ENCODE data around the gene BCL2. TPM values are rescaled to one million over a fixed set of nuclear protein-coding genes. Genes with fewer than 3 reads are reported as not detected.

Gene BCL2
- total and polyA plus RNA-seq, 5 donors = 2.7 to 7.7 (median 4.0) TPM

- no peak overlapping the region for H3K4me3 ChIP-seq (ENCODE audit: low read length)
- DNase-seq (no peak), ATAC-seq (no peak)
- no peaks in the 10 kb centered on the region for H3K27me3 ChIP-seq (ENCODE audit: control insufficient read depth, insufficient read depth)
- 92% methylated on average over 7 of the region's 7 CpGs for WGBS
- intact Hi-C loops (cut with DNase I) = no loop called here
- no peaks in the 10 kb centered on the region for H3K9me3 ChIP-seq (ENCODE audit: control insufficient read depth, low read length)
- H3K27ac ChIP-seq (ENCODE audit: low read length) = no peak overlapping the region
- H3K4me1 ChIP-seq (ENCODE audit: control insufficient read depth, insufficient read depth, low read length) = no peaks in the 10 kb centered on the region
Measured at GRCh38 chr18:63084219-63084618, 235.3 kb downstream of the BCL2 start.

DNA sequence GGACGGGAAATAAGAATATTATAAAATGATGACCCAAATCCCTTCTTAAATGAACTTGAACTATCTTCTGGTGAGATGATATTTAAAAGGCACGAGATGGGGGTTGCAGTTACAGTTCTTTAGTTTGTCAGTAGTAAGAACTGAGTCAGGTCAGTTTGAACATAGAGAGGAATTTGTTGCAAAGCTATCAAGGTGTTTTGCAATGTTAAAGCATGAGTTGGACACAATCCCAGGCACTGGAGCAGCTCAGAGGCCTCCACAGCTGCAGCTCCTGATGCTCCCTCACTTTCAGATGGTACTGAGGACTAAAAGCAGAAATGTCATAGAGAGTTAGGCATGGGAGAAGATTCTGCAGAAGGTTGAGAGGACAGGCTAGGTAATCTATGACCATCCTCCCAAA, 236.0 kb downstream of the BCL2 start:
- H3K4me3 ChIP-seq (ENCODE audit: low read length) = no peak overlapping the region
- H3K27me3 ChIP-seq (ENCODE audit: control insufficient read depth, insufficient read depth) = no peaks in the 10 kb centered on the region
- no peak overlapping the region for H3K27ac ChIP-seq (ENCODE audit: low read length)
- 87% methylated on average over 2 of the region's 2 CpGs for WGBS
- intact Hi-C loops (cut with DNase I) = no loop called here
- ATAC-seq (no peak), DNase-seq (no peak)
- H3K4me1 ChIP-seq (ENCODE audit: control insufficient read depth, insufficient read depth, low read length) = no peaks in the 10 kb centered on the region
- no peaks in the 10 kb centered on the region for H3K9me3 ChIP-seq (ENCODE audit: control insufficient read depth, low read length)

- Histone ChIP-seq H3K9me3 (ENCODE audit: control insufficient read depth, low read length) (no peaks in the 10 kb centered on the region), H3K4me3 (ENCODE audit: low read length) (no peak overlapping the region), H3K27me3 (ENCODE audit: control insufficient read depth, insufficient read depth) (no peaks in the 10 kb centered on the region), H3K27ac (ENCODE audit: low read length) (no peak overlapping the region), H3K4me1 (ENCODE audit: control insufficient read depth, insufficient read depth, low read length) (no peaks in the 10 kb centered on the region)
- intact Hi-C loops (cut with DNase I) = no loop called here
- 87% methylated on average over 8 of the region's 8 CpGs for WGBS
- DNase-seq (no peak), ATAC-seq (no peak)
Measured at GRCh38 chr18:63083020-63083531, 236.5 kb downstream of the BCL2 start.

DNA sequence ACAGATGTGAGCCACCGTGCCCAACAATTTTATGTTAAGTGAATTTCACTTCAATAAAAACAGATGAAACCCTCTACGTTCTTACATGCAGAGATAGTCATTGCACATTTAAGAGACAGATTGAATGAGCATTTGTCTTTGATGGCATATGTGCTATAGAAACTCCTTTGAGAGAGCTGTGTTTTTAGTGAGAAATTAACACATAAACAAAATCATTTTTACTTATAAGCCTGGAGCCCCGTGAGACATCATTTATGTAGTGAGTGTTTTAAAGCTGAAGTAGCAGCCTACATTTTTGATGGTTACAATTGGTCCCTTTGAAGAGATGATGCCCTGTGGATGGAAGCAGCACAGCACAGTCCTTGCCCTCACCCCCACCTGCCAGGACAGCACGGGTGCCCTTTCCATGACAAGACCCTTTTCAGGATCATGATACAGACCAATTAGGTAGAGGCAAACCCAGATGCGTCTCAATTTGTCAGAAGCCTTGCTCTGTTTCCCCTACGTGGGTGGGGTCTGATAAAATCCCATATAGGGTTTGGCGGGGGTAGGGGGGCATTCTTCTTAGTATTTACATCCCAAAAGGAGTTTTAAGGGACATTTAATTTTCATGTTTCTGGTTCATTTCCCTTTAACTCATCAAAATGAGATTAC, 237.1 kb downstream of the BCL2 start:
- intact Hi-C loops (cut with DNase I) = no loop called here
- no peak for ATAC-seq
- WGBS = 86% methylated on average over 7 of the region's 7 CpGs

DNA sequence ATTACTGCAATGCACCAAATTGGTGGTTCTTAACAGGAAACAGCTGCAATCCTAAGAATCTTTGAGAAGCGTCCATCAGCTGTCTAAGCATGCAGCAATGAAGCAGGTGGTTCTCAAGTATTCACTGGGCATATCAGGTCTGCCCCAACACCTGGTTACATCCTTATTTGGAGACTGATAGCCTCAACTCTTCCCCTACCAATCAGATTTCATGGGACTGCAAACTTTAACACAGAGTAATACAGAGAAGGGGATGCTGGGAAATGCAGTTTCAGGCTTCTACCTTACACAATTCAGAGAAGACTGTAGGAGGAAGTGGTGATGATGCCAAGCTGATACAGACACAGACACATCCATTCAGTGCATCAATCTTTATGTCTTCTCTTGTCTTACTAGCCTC, 240.5 kb downstream of the BCL2 start:
- no peak overlapping the region for H3K4me3 ChIP-seq (ENCODE audit: low read length)
- WGBS = 71% methylated on average over 1 of the region's 1 CpG
- intact Hi-C loops (cut with DNase I) = no loop called here
- no peaks in the 10 kb centered on the region for H3K9me3 ChIP-seq (ENCODE audit: control insufficient read depth, low read length)
- no peaks in the 10 kb centered on the region for H3K27me3 ChIP-seq (ENCODE audit: control insufficient read depth, insufficient read depth)
- H3K27ac ChIP-seq (ENCODE audit: low read length) = no peak overlapping the region
- DNase-seq (no peak), ATAC-seq (peak in 1 of 2 donors; percentile 17)
- H3K4me1 ChIP-seq (ENCODE audit: control insufficient read depth, insufficient read depth, low read length) = no peaks in the 10 kb centered on the region

More for the DNA sequence above, 237.1 kb downstream of the BCL2 start:
- H3K9me3 ChIP-seq (ENCODE audit: control insufficient read depth, low read length) = no peaks in the 10 kb centered on the region
- H3K4me3 ChIP-seq (ENCODE audit: low read length) = no peak overlapping the region
- H3K27ac ChIP-seq (ENCODE audit: low read length) = no peak overlapping the region
- DNase-seq = no peak
- H3K27me3 ChIP-seq (ENCODE audit: control insufficient read depth, insufficient read depth) = no peaks in the 10 kb centered on the region
- H3K4me1 ChIP-seq (ENCODE audit: control insufficient read depth, insufficient read depth, low read length) = no peaks in the 10 kb centered on the region

DNA sequence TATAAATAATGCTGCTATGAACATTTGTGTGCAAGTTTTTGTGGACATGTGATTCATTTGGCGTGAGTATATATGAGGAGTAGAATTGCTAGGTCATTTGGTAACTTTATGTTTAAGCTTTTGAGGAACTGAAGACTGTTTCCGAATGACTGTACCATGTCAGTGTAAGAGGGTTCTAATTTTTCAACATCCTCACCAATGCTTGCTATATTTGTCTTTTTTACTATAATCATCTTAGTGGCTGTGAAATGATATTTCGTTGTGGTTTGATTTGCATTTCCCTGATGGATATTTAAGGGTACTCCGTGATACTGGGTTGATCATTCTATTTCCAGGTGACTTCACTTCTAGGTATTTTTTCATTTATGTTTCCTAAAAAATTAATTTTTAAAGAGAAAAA, 241.1 kb downstream of the BCL2 start:
- ATAC-seq (no peak), DNase-seq (no peak)
- H3K4me3 ChIP-seq (ENCODE audit: low read length) = no peak overlapping the region
- no peaks in the 10 kb centered on the region for H3K9me3 ChIP-seq (ENCODE audit: control insufficient read depth, low read length)
- H3K27me3 ChIP-seq (ENCODE audit: control insufficient read depth, insufficient read depth) = no peaks in the 10 kb centered on the region
- H3K4me1 ChIP-seq (ENCODE audit: control insufficient read depth, insufficient read depth, low read length) = no peaks in the 10 kb centered on the region
- WGBS = 86% methylated on average over 4 of the region's 4 CpGs
- intact Hi-C loops (cut with DNase I) = no loop called here
- no peak overlapping the region for H3K27ac ChIP-seq (ENCODE audit: low read length)

DNA sequence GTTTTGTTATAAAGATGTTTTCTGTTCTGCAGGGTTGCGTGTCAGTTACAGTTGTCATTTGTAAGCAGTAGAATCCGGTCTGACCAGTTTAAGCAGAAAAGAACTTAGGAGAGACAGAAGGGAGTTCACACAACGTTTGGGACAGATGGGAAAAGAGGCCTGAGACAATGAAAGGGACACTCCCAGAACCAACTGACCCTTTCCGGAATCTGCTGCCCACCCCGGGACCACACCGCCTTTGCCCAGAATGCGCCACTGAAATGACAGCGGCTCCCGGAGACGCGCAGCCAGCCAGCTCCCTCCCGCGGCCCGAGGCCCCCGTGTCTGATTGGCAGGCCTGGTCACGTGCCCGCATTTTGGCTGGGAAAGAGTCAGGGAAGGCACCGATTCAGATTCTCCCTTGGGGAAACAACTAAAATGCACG, 244.6 kb downstream of the BCL2 start:
- Histone ChIP-seq H3K9me3 (ENCODE audit: control insufficient read depth, low read length) (no peaks in the 10 kb centered on the region), H3K4me1 (ENCODE audit: control insufficient read depth, insufficient read depth, low read length) (no peaks in the 10 kb centered on the region), H3K27ac (ENCODE audit: low read length) (peak overlapping the region; percentile 60), H3K27me3 (ENCODE audit: control insufficient read depth, insufficient read depth) (no peaks in the 10 kb centered on the region), H3K4me3 (ENCODE audit: low read length) (peak overlapping the region; percentile 68)
- intact Hi-C loops (cut with DNase I) = no loop called here
- under 1% methylated on average over 19 of the region's 19 CpGs for WGBS
- peak; percentile 80 to 93 (median 92) for DNase-seq
- peak; percentile 97 for ATAC-seq

DNA sequence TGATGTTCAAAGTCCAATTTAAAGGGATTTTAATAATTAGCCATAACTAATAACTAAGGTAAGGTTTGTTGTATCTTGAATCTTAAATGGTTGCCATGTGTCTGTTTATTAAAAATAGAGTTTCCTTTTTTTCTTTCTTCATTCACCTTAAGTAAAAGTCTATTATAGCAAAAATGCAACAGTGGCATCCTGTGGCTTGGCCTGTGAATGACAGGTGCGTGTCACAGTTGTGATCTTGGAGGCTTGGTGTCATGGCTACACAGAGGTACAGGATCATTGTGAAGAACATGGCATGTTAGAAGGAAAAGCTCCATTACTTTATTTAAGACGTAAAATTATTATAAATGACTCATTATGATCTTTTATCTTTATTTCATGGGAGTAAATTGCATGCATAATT, 246.1 kb downstream of the BCL2 start:
- no peak overlapping the region for H3K27ac ChIP-seq (ENCODE audit: low read length)
- no peak overlapping the region for H3K4me3 ChIP-seq (ENCODE audit: low read length)
- DNase-seq (no peak), ATAC-seq (no peak)
- no peaks in the 10 kb centered on the region for H3K4me1 ChIP-seq (ENCODE audit: control insufficient read depth, insufficient read depth, low read length)
- intact Hi-C loops (cut with DNase I) = no loop called here
- H3K9me3 ChIP-seq (ENCODE audit: control insufficient read depth, low read length) = no peaks in the 10 kb centered on the region
- no peaks in the 10 kb centered on the region for H3K27me3 ChIP-seq (ENCODE audit: control insufficient read depth, insufficient read depth)
- 89% methylated on average over 2 of the region's 2 CpGs for WGBS

Other genes starting within 250 kb of the BCL2 start
- gene KDSR, start 47.4 kb upstream of the BCL2 start, total RNA-seq = 10 to 100 TPM; 46.9 to 49.9 (median 49.0) TPM
- 21.8 TPM for gene KDSR, start 47.4 kb upstream of the BCL2 start, polyA plus RNA-seq
- gene VPS4B, start 102.7 kb upstream of the BCL2 start, total RNA-seq = 10 to 100 TPM; 21.4 to 28.8 (median 27.5) TPM
- 8.0 TPM for gene VPS4B, start 102.7 kb upstream of the BCL2 start, polyA plus RNA-seq
- gene SERPINB5, start 157.2 kb upstream of the BCL2 start, total RNA-seq = not detected
- gene SERPINB5, start 157.2 kb upstream of the BCL2 start, polyA plus RNA-seq = not detected
- not detected for gene SERPINB12, start 222.6 kb upstream of the BCL2 start, total RNA-seq
- not detected for gene SERPINB12, start 222.6 kb upstream of the BCL2 start, polyA plus RNA-seq

Data from right cardiac atrium (tissue), 5 donors.